RWPE2 (cell line): ENCODE data around the gene PAFAH2.

Experiments
- ATAC-seq: fragments of 200-7000 bp; cut with Tn5 transposase; 3 replicates; pipeline ENCODE4 v1.9.1; 2021; ENCODE audit warnings: low read depth
- DNase-seq: peaks from one replicate; pipeline ENCODE4 v3.0.0-alpha.2; 2020; ENCODE audit warnings: low spot score
- H3K27ac ChIP-seq: fragments of 450-650 bp; 2 replicates; pipeline ENCODE4 v1.5.1; 2017; ENCODE audit warnings: mild to moderate bottlenecking; ENCODE audit not compliant: poor library complexity, severe bottlenecking
- H3K27me3 ChIP-seq: fragments of 250-450 bp; sonication (Bioruptor Pico); 2 replicates; pipeline ENCODE4 v1.5.1; 2021; ENCODE audit warnings: mild to moderate bottlenecking, moderate library complexity; ENCODE audit not compliant: insufficient read depth, poor library complexity, severe bottlenecking
- H3K36me3 ChIP-seq: fragments of 250-450 bp; sonication (Bioruptor Pico); 2 replicates; pipeline ENCODE4 v1.5.1; 2020; ENCODE audit warnings: low read depth, mild to moderate bottlenecking, moderate library complexity
- H3K4me1 ChIP-seq: fragments of 250-450 bp; sonication (Bioruptor Pico); 2 replicates; pipeline ENCODE4 v1.5.1; 2021; ENCODE audit warnings: mild to moderate bottlenecking, moderate library complexity; ENCODE audit not compliant: insufficient read depth, poor library complexity, severe bottlenecking
- H3K4me3 ChIP-seq: fragments of 250-450 bp; sonication (Bioruptor Pico); 2 replicates; pipeline ENCODE4 v1.5.1; 2021; ENCODE audit warnings: mild to moderate bottlenecking, moderate library complexity; ENCODE audit not compliant: severe bottlenecking
- H3K9me3 ChIP-seq: fragments of 250-450 bp; sonication (Bioruptor Pico); 2 replicates; pipeline ENCODE4 v1.5.1; 2021; ENCODE audit warnings: mild to moderate bottlenecking, moderate library complexity; ENCODE audit not compliant: severe bottlenecking
- TF ChIP-seq, protein P1 (sequence below): fragments of 450-650 bp; IDR thresholded peaks from one replicate; pipeline ENCODE4 v1.5.1; 2017; ENCODE audit warnings: mild to moderate bottlenecking, moderate library complexity; ENCODE audit not compliant: poor library complexity, severe bottlenecking

The PAFAH2 gene

DNA sequence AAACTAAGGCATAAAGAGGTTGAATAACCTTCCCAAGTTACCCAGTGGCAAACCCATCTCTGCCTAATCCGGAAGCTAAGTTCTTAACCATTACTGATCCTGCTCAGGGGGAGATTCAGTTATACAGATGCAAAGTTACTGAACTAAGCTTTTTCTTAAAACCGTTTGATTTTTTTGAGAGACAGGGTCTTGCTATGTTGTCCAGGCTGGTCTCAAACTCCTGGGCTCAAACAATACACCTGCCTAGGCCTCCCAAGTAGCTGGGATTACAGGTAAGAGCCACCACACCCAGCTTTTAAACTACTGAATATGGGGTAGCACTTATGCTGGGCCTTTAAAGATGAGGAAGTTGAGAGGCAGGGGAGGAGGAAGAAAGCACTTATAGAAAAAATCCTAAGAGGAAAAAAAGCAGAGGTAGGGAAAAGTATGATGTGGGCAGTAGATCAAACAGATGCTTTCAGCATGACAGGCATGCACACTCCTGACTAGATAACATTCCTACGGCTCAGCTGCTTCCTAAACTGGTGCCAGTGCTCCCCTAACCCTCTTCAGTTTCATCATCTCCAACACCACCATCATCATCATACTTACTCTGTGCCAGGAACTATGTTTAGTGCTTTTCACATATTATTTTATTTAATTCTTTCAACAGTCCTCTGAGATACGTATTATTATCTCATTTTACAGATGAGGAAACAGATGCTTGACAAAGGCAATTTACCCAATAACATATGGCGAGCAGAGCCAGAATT, 5.8 kb downstream of the PAFAH2 start:
- Histone ChIP-seq H3K27me3 (no peaks in the 10 kb centered on the region), H3K36me3 (peaks cover 4% of the 10 kb centered on the region; the same call in 1 of the 2 replicates), H3K9me3 (no peaks in the 10 kb centered on the region), H3K4me3 (no peak overlapping the region), H3K4me1 (peaks cover 5% of the 10 kb centered on the region), H3K27ac (no peak overlapping the region)
- no peak for ATAC-seq
- TF ChIP-seq, protein P1, sequence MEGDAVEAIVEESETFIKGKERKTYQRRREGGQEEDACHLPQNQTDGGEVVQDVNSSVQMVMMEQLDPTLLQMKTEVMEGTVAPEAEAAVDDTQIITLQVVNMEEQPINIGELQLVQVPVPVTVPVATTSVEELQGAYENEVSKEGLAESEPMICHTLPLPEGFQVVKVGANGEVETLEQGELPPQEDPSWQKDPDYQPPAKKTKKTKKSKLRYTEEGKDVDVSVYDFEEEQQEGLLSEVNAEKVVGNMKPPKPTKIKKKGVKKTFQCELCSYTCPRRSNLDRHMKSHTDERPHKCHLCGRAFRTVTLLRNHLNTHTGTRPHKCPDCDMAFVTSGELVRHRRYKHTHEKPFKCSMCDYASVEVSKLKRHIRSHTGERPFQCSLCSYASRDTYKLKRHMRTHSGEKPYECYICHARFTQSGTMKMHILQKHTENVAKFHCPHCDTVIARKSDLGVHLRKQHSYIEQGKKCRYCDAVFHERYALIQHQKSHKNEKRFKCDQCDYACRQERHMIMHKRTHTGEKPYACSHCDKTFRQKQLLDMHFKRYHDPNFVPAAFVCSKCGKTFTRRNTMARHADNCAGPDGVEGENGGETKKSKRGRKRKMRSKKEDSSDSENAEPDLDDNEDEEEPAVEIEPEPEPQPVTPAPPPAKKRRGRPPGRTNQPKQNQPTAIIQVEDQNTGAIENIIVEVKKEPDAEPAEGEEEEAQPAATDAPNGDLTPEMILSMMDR = no peak
- DNase-seq = no peak

GRCh38 chr1:25990702-25991395, 7.0 kb downstream of the PAFAH2 start:
- Histone ChIP-seq H3K4me1 (no peaks in the 10 kb centered on the region), H3K27ac (no peak overlapping the region), H3K27me3 (no peaks in the 10 kb centered on the region), H3K9me3 (no peaks in the 10 kb centered on the region), H3K4me3 (no peak overlapping the region), H3K36me3 (peaks cover 7% of the 10 kb centered on the region; the same call in 1 of the 2 replicates)
- DNase-seq (no peak), ATAC-seq (no peak)
- TF ChIP-seq, protein P1 = no peak

- no peak for DNase-seq
- H3K4me1 ChIP-seq = no peaks in the 10 kb centered on the region
- no peak overlapping the region for H3K27ac ChIP-seq
Observed at GRCh38 chr1:25990251-25990650, 7.6 kb downstream of the PAFAH2 start.

DNA sequence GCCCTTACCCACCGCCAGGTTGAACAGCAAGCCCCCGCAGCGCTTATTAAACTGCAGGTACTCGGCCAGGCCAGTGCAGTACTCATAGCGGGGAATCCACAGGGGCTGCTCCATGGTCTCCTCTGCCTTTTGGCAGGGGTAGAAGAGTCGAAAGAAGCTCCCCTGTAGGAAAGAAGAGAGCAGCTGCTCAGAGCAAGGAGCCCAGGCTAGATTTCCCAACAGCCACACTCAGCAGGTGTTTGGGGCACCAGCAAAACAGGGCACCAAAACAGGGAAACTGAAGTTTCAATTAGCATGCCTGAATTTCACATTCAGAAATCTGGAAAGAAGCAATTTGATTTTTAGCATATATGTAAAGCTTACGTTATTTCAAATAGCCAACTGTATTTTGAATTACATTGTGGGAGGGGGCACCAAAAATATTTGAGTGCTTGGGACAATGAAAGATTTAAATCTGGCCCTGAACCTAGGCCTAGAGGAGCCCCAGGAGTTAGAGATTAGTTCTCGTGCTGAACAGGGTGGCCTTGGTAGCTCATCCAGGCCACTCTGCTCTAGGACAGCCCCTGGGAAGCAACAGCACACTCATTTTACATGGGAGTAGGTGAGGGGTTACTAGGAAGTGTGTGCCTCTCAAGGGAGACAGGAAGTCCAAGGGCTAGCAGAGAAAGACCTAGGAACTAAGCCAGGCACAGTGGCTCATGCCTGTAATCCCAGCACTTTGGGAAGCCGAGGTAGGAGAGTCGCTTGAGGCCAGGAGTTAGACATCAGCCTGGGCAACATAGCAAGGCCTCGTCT, 8.2 kb downstream of the PAFAH2 start:
- TF ChIP-seq, protein P1 = no peak
- no peak for DNase-seq
- ATAC-seq = no peak
- no peak overlapping the region for H3K4me3 ChIP-seq
- no peak overlapping the region for H3K27ac ChIP-seq
- no peaks in the 10 kb centered on the region for H3K9me3 ChIP-seq
- H3K36me3 ChIP-seq = peaks cover 7% of the 10 kb centered on the region; the same call in 1 of the 2 replicates
- no peaks in the 10 kb centered on the region for H3K27me3 ChIP-seq
- no peaks in the 10 kb centered on the region for H3K4me1 ChIP-seq

More at GRCh38 chr1:25990251-25990650, 7.6 kb downstream of the PAFAH2 start:
- TF ChIP-seq, protein P1 = no peak
- Histone ChIP-seq H3K36me3 (peaks cover 7% of the 10 kb centered on the region; the same call in 1 of the 2 replicates), H3K4me3 (no peak overlapping the region), H3K27me3 (no peaks in the 10 kb centered on the region), H3K9me3 (no peaks in the 10 kb centered on the region)
- no peak for ATAC-seq
